ENCODE measurements around the gene PXYLP1.

PXYLP1 gene

GRCh38 chr3:141231952-141232823 is 563 bp downstream of the PXYLP1 start:
- TF ChIP-seq CTCF (IDR thresholded peaks at IDR 0.05; ENCODE audit: borderline replicate concordance, extremely low read depth, low read length, poor library complexity, severe bottlenecking) (peak; percentile 15), EZH2 (IDR thresholded peaks at IDR 0.05; ENCODE audit: borderline replicate concordance, low read depth, low read length, severe bottlenecking) (no peak)
- Histone ChIP-seq H3K9me3 (ENCODE audit: insufficient read depth, low read length, severe bottlenecking) (no peaks in the 10 kb centered on the region), H4K20me1 (ENCODE audit: insufficient read depth, low read length) (peaks cover 32% of the 10 kb centered on the region), H3K4me2 (ENCODE audit: insufficient read depth, low read length) (peak overlapping the region; percentile 61), H3K4me1 (ENCODE audit: insufficient read depth, low read length) (peaks cover 85% of the 10 kb centered on the region), H2AFZ (ENCODE audit: low read depth, low read length) (peak overlapping the region; percentile 65), H3K4me3 (ENCODE audit: low read depth in 1 of 2, low read length in 2 of 2) (peak overlapping the region; percentile 58 to 77), H3K27ac (ENCODE audit: low read length) (peak overlapping the region; percentile 100), H3K27me3 (ENCODE audit: insufficient read depth, low read length, poor library complexity) (no peaks in the 10 kb centered on the region), H3K9ac (ENCODE audit: low read depth, low read length) (peak overlapping the region; percentile 98), H3K79me2 (ENCODE audit: insufficient read depth, low read length) (peaks cover 63% of the 10 kb centered on the region), H3K36me3 (ENCODE audit: insufficient read depth, low read length) (peaks cover 46% of the 10 kb centered on the region)
- ATAC-seq (ENCODE audit: insufficient read depth, low read depth) (peak; percentile 2; the same call in 1 of the 3 replicates), DNase-seq (peak; percentile 39)

- peaks cover 46% of the 10 kb centered on the region for H4K20me1 ChIP-seq (ENCODE audit: insufficient read depth, low read length)
- H3K9ac ChIP-seq (ENCODE audit: low read depth, low read length): peak overlapping the region; percentile 98
- no peaks in the 10 kb centered on the region for H3K9me3 ChIP-seq (ENCODE audit: insufficient read depth, low read length, severe bottlenecking)
- peak overlapping the region; percentile 58 to 77; a peak in 3 of 4 replicates for H3K4me3 ChIP-seq (ENCODE audit: low read depth in 1 of 2, low read length in 2 of 2)
- H3K27ac ChIP-seq (ENCODE audit: low read length): peak overlapping the region; percentile 100
- peaks cover 60% of the 10 kb centered on the region for H3K36me3 ChIP-seq (ENCODE audit: insufficient read depth, low read length)
- peaks cover 85% of the 10 kb centered on the region for H3K4me1 ChIP-seq (ENCODE audit: insufficient read depth, low read length)
- H3K79me2 ChIP-seq (ENCODE audit: insufficient read depth, low read length): peaks cover 77% of the 10 kb centered on the region
- H2AFZ ChIP-seq (ENCODE audit: low read depth, low read length): no peak overlapping the region
- ATAC-seq (ENCODE audit: insufficient read depth, low read depth) (no peak), DNase-seq (no peak)
- no peaks in the 10 kb centered on the region for H3K27me3 ChIP-seq (ENCODE audit: insufficient read depth, low read length, poor library complexity)
- peak overlapping the region; percentile 61 for H3K4me2 ChIP-seq (ENCODE audit: insufficient read depth, low read length)
- no peak for TF ChIP-seq EZH2 (IDR thresholded peaks at IDR 0.05; ENCODE audit: borderline replicate concordance, low read depth, low read length, severe bottlenecking)
- no peak for TF ChIP-seq CTCF (IDR thresholded peaks at IDR 0.05; ENCODE audit: borderline replicate concordance, extremely low read depth, low read length, poor library complexity, severe bottlenecking)
Observed at GRCh38 chr3:141233457-141234161, 2.0 kb downstream of the PXYLP1 start.

- no peaks in the 10 kb centered on the region for H3K27me3 ChIP-seq (ENCODE audit: insufficient read depth, low read length, poor library complexity)
- peak overlapping the region; percentile 58 to 77; a peak in 3 of 4 replicates for H3K4me3 ChIP-seq (ENCODE audit: low read depth in 1 of 2, low read length in 2 of 2)
- no peak for TF ChIP-seq EZH2 (IDR thresholded peaks at IDR 0.05; ENCODE audit: borderline replicate concordance, low read depth, low read length, severe bottlenecking)
- TF ChIP-seq CTCF (IDR thresholded peaks at IDR 0.05; ENCODE audit: borderline replicate concordance, extremely low read depth, low read length, poor library complexity, severe bottlenecking): no peak
- ATAC-seq (ENCODE audit: insufficient read depth, low read depth) (no peak), DNase-seq (no peak)
- peaks cover 50% of the 10 kb centered on the region for H4K20me1 ChIP-seq (ENCODE audit: insufficient read depth, low read length)
- peak overlapping the region; percentile 98 for H3K9ac ChIP-seq (ENCODE audit: low read depth, low read length)
- H3K27ac ChIP-seq (ENCODE audit: low read length): peak overlapping the region; percentile 100
- H3K36me3 ChIP-seq (ENCODE audit: insufficient read depth, low read length): peaks cover 67% of the 10 kb centered on the region
- H3K4me1 ChIP-seq (ENCODE audit: insufficient read depth, low read length): peaks cover 85% of the 10 kb centered on the region
- H3K79me2 ChIP-seq (ENCODE audit: insufficient read depth, low read length): peaks cover 84% of the 10 kb centered on the region
- H2AFZ ChIP-seq (ENCODE audit: low read depth, low read length): no peak overlapping the region
- peak overlapping the region; percentile 61 for H3K4me2 ChIP-seq (ENCODE audit: insufficient read depth, low read length)
- no peaks in the 10 kb centered on the region for H3K9me3 ChIP-seq (ENCODE audit: insufficient read depth, low read length, severe bottlenecking)
Observed at GRCh38 chr3:141234283-141234682, 2.7 kb downstream of the PXYLP1 start.

All from DND-41 (cell line).